T-helper 1 cell (primary cell): Measurements from ENCODE around the gene ARID1B.

Experiments
- DNase-seq, 5 donors: peaks; one replicate each; pipeline ENCODE4 v3.0.0-alpha.2; 2012 to 2020

Gene ARID1B

DNA sequence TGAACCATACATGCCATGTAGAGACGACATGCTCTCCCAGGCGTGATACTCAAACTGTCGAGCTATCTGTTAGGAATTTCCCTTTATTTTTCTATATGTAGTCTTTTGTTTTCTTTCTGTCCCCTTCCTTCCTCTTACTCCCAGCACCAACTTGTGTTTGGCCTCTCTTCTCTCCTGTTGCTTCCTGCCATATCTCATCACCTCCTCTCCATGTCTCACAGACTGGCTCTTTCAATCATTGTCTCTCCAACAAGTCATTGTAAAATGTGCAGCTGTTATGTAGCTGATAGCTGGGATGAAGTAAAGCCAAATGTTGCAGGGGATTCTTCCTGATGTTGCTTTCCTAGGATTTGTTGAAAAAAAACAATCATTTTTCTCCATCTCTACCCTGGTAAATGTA lies 311.7 kb downstream of the ARID1B start:
- DNase-seq = no peak

DNA sequence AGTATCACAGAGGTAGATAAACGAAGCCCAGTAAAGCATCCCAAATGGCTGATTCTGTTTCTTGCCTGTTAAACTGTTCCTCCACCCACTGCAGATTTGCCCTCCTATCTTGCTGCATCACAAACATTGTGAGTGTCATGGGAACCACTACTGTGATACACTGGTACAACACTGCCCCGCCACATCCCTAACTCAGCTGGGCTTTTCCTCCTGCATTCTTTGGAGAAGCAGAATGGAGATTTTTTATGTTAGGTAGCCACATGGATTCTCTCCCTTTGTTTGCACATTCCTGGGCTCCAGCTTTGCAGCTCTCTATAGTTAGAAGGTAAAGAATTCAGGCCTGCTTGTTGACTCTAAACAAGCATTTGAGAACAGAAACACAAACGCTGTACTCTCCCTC lies 312.1 kb downstream of the ARID1B start:
- no peak for DNase-seq

DNA sequence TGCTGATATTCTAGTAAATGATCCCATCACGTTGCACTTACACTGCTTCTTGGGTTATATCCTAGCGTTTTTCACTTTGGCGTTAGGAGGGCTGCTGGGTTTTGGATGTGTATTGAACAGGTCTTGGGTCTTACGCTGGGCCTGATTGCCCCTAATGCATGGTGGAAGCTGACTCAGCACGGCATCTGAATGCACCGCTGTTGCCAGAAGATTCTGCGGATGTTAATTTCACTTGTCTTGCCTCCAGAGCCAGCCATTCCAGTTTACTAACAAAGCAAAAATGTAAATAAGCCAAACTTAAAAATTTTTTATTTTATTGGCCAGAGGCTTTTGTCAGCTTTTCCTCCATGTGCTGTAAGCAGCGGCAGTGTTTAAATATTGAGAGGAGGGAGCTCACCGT lies 312.7 kb downstream of the ARID1B start:
- no peak for DNase-seq

DNA sequence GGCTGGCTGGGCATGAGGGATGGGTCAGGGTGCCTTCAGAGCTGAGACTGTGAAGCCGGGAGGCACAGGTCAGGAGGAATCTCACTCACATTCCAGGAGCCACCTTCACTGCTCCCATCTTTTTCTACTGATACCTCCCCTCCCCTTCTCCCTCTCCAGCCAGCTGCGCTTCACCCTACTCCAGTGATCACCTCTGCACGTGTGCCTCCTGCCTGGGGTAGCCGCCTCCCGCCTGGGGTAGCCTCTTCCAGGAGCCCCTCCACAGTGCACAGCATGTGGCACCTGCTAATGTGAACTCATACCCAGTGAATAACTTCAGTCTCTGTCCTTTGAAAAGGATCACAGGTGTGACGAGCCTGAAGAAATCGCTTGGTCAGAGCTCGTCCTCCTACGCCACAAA lies 313.6 kb downstream of the ARID1B start:
- no peak for DNase-seq

DNA sequence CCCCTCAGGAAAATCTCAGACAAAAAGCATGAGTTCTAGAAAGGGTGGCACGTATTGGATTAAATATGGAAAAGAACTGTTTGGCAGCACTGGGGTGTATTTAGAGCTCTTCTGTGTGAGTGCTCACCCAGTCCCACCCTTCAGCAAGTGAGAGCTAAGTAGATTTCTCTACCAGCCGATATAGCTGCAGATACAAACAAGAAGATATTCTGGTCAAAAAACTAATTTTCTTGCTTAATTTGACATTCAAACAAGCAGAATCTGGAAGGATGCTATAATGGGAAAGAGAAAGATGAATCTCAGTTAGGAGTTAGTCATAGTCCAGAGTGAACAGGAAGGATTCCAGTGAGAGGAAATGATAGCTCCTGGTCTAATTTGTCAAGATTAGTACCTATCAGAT lies 314.1 kb downstream of the ARID1B start:
- no peak for DNase-seq

DNA sequence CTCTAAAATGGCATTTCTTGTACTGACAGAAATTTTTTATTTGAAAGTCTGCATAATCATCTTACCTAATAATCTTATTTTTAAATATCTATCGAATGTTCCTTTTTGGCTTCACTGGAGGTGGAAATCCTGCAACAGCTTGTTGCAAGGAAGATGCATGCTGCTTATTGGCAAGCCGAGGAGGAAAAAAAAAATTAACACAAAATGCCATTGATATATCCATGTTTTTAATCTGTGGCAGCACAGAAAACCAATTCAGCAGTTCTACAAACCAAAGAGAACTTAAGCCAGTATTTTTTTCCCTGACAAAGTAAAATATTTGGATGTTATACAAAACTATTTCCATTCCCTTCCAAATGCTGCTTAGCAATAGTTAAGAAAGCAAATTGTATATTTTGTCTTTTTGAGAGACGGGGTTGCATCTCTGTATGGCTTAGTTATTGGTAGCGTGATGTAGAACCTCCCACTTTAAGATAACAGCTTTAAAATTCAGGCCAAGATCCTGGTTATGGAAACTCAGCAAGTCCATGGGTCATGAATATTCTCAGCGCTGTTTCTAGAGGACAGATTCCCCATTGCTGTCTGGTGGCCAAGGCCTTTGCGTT lies 314.8 kb downstream of the ARID1B start:
- DNase-seq = no peak

DNA sequence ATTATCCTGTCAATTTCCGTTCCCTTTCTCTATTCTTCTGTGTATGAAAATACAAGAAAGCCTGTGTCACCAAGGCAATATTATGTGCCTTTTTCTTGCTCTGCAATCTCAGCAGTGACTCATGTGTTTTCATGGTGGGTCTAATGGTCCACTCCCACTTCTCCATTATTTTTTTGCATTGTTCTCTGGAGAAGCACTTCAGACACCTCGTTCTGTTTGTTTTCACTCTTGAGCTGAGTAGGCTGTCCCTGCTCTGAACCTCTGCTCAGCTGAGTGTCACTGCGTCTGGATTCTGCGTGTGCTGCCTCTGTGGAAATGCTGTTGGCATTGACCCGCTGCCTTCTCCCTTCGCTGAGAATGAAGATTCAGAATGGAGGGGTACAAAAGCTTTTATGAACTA lies 315.6 kb downstream of the ARID1B start:
- no peak for DNase-seq

DNA sequence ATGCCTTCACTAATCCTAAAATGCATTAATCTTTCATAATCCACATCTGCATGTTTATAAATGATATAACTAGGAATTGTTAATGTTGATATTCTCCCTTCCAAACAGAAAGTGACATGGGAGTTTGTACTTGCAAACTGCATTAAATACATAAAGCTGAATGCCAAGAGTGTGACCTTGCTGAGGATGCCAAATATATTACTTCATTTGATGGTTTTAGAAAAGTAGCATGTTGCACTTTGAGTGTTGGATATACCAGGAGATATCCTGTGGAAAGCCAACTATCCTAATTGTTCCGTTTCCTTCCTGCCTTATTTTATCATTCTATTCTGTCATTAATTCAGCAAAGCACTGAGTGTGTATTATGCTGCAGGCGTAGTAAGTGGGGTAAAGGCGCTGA lies 316.4 kb downstream of the ARID1B start:
- DNase-seq = no peak

DNA sequence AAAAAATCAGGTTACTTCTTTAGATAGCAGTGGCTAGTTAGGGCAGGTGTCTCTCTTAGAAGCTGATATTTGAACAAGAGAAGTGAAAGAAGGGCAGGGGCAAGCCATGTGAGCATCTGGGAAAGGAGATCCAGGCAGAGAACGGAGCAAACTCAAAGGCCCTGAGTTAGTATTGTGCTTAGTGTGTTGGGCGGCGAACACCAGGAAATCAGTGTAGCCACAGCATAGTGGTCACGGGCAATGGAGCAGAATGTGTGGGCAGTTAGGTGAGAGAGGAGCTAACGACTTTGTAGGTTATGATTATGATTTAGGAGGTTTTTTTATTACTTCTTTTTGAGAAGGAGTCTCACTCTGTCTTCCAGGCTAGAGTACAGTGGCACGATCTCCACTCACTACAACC lies 316.9 kb downstream of the ARID1B start:
- no peak for DNase-seq

DNA sequence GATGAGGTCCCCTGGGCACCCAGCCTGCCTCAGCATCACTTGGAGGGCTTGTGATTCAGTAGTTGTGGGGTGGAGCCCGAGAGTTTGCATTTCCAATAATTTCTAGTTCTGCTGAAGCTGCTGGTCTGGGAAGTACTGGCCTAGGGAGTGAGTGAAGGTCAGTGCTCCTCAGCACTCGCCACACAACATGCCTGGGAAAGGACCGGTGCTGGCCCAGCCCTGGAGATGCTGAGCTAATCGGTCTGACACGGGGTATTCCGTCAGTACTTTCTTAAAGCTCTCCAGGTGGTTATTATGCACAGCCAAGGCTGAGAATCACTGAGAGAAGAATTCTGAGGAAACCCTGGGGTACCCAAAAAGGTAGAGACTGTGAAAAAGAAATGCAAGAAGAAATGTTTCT lies 317.9 kb downstream of the ARID1B start:
- DNase-seq = no peak

DNA sequence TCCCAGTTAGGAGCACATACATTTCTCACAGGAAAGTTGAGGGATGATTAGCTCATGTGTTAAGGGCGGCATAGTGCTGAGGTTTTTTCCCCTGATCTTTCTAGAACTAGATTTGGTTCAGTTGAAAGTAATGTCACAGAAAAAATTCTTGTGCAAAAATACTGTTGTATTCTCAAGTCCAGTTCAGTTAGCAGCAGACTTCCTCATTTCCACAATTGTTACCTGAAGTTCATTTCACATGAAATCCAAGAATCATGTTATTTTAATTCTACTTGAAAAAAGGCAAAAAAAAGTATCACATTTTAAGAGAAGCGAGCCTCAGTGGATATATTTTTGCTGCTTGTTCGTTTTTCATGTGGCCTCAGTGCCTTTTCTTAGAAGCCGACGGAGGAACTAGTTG lies 318.4 kb downstream of the ARID1B start:
- DNase-seq = no peak

DNA sequence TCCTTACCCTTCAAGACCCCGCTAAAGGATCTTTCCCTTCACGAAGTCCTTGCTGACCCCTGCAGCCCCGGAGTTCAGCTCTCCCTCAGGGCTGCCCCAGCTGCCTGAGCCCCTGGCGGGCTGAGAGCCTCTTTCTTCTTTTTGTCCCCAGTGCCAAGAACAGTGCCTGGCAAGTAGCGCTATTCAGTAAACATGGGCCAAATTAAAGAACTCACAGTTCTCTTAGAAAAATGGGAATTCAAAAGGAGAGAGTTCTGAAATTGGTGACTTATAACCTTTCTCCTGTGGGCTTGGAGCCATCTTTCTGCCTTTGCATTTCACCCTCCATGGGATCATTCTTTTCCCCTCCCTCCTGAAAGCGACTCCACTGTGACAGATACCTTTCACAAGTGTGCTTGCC lies 318.9 kb downstream of the ARID1B start:
- no peak for DNase-seq

DNA sequence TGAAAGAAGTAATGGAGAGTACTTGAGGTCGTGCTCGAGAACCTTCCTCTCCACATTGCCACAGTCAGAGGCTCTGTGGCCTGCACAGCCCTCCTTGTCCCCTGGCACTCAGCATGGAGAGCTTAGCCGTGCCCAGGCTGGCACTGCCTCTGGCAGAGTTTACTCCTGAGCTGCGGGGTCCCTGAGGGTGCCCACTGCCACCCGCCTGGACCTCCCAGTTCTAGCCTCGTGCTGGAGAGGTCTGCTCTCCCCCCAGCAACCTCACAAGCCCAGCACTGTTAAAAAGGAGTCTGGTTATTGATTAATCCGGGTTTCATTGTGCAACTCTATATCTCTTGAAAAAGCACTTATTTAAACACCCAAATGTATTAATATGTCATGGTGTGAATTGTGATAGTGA lies 319.3 kb downstream of the ARID1B start:
- DNase-seq = no peak

DNA sequence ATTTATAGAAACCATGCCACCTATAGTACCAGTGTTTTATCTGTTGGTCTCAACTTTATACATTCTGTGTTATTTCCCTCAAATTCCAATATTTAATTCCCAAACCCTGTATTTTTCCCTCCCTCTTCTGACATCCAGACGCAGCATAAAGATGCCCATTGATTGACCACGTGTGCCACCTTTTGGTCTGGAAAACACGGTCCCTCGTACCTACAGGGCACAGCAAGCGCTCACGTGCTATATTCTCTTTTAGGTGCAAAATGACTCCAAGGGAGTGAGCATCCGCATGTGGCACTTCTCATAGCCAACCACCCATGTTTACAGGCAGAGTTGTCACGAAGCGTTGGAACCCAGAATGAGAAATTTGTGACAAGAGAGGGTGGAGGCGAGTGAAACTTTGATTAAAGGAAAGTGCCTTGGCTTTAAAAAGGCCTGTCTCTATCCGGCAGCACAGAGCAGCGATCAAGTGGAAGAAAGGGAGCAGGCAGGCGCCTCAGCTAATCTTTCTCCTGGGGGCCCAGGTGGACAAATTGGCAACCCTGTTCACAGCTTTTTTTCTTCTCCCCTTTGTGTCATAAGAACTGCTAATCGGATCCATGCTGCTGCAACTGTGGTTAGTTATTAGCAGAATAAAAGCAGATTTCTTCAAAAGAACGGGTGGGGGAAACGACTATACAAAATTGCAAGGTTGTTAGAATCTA lies 320.2 kb downstream of the ARID1B start:
- peak in 1 of 5 donors; percentile 19 for DNase-seq

DNA sequence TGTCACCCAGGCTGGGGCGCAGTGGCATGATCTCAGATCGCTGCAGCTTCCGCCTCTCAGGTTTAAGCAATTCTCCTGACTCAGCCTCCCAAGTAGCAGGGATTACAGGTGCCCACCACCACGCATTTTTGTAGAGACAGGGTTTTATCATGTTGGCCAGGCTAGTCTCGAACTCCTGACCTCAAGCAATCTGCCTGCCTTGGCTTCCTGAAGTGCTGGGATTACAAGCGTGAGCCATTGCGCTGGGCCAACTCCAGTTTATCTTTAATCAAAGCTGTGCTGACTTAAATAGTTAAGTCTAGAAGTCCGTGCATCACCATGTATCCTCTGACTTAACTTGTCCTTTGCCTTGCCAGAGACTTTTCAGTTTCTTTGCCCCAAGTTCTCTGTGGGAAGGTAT lies 321.8 kb downstream of the ARID1B start:
- DNase-seq = no peak

DNA sequence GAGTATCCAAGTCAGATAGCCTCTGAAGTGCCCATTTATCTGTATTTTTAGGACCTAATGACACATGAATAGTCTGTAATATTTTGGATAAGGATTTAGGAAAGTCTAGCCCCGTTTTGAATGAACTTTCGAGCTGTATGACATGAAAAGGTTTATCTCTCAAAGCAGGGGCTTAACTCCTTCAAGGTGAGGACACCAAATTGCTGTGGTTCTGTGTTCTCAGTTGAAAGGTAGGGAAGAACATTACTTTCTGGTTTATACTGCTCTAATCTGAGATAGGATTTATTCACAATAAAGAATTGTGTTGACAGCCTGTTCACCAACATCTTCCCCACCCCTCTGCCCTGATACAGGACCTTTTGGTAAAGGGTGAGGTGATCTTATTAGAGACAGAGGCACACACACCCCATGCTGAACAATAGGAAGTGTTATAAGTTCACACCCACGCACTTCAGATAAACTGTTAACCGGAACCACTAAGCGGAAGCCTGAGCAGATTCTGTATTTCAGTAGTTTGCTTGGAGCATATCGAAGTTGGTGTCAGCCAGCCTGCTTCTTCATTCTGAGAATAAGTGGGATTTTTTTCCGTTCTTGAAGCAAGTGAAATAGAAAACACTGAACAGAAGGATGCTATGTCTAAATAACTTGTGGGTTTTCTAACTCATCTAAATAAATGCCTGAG lies 322.9 kb downstream of the ARID1B start:
- peak in 3 of 5 donors; percentile 4 to 84 (median 30) for DNase-seq

DNA sequence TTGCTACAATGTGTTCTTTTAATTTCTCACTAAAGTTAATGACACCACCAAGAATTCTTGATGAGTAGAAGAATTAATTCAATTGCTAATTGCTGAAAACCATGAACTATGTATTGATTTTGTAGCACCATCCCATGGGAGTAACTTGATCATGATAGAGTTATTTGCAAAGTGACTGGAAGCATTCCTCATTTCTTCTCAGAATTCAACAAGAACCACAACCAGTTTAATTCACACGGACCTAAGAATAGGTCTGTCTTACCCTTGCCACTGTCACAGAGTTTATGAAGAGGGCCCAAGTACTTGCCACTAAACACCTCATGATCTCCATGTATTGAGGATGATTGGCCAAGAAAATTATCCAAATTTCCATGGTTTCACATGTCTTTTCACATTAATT lies 324.0 kb downstream of the ARID1B start:
- DNase-seq = no peak

DNA sequence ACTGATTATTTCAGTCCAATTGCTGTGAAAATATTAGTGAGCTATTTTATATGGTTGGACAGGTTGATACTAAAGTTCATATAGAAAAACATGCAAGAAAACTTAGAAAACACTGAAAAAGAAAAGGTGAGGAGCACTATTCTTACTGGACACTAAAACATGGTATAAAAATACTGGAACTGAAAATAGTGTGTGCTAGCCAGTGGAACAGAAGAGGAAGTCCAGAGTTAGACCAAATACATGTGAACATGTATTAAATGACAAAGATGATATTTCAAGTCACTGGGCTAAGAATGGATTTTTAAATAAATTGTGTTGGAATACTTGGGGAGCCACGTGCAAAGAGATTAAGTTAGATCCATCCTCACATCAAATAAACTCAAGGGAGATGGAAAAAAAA lies 327.6 kb downstream of the ARID1B start:
- DNase-seq = no peak

DNA sequence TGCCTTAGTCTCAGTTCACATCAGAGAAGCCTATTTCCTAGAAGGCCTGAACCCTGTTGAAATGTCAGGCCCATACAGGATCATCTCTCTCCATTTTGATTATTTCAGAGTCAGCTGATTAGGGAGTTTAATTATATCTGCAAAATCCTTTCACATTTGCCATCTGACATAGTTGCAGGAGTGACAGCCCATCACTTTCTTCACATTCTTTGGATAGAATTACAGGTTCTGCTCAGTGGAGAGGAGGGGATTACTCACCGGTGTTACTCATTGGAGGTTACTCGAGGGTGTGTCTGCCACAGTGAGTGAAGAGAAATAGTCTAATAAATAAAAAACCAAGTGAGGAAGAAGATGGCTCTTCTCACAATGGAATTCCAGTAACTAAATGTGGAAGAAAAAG lies 329.3 kb downstream of the ARID1B start:
- DNase-seq = no peak

DNA sequence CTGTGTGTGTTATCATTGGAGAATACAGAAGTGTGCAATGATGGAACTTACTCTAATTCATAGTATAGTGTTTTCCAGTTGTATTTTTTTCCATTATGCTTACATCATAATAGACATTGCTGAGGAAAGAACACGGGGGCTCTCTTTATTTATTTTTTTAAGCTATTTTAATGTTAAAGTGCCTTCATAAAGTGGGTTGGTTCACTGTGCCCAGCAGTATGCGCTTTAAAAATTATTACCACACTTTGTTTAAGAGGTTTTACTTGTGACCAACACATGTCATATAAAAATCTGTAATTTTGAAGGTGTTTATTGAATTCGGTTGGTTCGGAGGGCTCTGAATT lies 330.4 kb downstream of the ARID1B start:
- no peak for DNase-seq

DNA sequence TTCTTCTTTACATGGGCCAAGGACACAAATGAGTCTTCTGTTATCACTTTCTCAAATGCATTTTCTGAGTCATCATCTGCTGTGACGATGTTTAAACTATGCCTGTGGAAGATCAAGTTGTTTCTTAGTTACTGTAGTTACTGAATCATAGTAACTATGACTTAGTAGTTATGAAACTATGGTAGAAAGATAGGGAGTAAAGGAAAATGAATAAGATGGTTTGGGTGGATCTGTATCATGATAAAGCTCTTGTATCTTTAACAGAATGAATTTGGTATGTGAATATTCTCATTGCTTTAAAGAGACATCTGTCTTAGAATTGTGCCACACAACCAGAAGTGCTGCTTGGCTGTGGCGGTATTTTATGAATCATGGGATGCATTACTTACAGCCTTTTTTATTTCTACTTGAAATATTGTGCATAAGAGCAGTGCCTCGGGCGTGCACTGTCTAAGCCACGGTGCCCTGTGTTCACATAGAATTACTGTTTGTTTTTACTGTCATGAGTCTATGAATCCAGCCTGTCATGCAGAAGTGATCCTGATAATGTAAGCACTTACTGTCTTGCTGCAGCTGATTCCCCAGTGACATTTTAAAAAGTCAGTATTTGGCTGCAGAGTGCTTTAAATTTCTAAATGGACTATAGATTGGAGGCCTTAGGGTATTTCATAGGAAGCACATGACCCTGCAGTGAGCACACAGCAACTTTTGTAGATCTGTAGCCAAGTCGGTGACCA lies 330.9 kb downstream of the ARID1B start:
- peak in 1 of 5 donors; percentile 73 for DNase-seq

DNA sequence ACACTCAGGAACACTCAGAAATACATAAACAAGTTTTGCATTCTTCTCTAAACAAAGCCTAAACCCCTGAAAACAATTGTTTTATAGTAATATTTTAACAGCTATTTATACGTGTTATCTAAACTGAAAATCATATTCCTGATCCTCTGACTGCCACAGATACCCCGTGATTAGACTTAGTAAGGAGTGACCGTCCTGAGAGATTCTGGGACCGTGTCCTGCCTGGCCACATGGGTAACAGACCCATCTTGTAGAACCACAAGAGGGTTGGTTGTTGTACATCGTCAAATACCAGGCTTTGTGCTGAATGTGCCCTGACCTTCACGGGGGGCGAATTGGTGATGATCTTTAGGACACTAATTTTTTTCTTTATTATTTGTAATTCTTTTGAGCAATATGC lies 331.7 kb downstream of the ARID1B start:
- no peak for DNase-seq

DNA sequence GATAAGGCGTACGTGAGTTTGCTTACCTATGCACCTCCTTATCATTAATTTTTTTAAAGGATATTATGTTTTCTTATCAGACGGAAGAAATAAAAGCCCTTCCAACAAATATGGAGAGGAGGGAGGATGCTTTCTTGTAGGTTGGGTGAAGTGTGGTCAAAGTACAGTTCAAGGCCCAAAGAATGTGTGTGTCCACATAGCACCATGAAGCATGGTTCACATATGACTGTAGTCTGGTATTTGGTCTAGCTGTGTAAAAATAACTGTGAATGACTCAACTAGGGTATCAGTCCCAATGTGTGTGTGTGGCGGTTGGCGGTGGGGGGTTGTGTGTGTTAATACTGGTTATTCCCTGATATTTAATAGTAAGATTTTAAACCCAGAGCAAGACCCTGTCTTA lies 333.4 kb downstream of the ARID1B start:
- no peak for DNase-seq

DNA sequence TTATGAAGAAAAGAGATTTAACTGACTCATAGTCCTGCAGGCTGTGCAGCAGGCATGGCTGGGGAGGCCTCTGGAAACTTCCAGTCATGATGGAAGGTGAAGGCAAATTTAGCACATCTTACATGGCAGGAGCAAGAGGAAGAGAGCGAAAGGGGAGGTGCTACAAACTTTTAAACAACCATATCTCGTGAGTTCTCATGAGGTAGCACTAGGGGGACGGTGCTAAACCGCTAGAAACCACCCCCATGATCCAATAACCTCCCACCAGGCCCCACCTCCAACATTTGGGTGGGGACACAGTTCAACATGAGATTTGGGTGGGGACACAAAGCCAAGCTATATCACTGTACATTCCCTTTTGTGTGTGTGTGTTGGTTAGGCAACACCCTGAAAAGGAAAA lies 336.2 kb downstream of the ARID1B start:
- no peak for DNase-seq
